ENCODE results near the gene PC.

The PC gene

GRCh38 chr11:66856496-66857233 is 101.5 kb downstream of the PC start, which contains the start of gene LRFN4:
Gene LRFN4, plus strand, starts transcription at chr11:66857064. Its CDS starts 681 bp downstream, at chr11:66857745.
- TF ChIP-seq ARNTL (CRISPR knock-in tag; IDR thresholded peaks at IDR 0.05; ENCODE audit: borderline replicate concordance, low read depth) (peak; percentile 78; the same call in 1 of the 2 replicates), ESRRG (CRISPR knock-in tag; IDR thresholded peaks at IDR 0.05) (no peak)
- ATAC-seq: peak; percentile 57

DNA sequence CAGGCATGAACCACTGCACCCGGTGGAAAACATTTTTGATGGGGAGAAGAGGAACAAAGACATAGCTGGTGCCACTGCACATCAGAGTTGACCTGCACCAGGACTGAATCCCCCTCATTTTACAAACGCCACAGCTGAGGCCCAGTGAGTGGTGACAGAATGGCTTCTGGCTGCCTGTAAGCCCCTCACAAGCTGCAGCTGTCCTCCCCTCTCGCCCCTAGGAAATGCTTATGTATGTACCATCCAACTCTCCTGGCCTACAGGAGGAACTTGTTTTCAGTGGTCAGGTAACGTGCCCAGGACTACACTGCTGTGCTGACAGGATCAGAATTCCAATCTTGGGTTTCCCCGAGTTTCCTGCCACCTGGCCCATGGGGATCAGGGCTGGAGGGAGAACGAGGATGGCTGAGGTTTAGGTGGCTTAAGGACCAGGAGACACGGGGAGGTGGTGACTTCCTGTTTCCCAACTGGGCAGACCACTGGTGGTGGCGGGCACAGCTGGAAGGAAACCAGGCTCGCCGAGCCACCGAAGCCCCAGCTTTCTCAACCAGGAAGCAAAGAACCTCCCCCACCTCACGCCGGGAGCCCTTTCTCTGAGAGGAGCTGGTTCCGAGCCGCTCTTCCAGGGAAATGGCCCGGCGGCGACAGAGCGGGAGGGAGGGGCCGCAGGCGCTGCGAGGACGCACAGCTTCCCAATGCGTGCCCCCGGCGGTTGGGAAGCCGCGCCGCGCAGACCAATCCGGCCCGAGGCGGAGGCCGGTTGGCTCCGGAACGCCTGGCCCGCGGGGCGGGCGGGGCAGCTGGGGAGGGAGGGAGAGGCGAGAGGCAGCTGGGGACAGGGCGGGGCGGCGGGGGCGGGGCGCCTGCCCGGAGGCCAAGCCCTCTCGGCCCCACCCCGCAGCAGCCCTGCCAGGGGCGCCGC is 102.3 kb downstream of the PC start:
- ATAC-seq: peak; percentile 92
- no peak for TF ChIP-seq POU6F1 (CRISPR knock-in tag; IDR thresholded peaks at IDR 0.05; ENCODE audit: borderline replicate concordance, low read depth)
- no peak for TF ChIP-seq ARNTL (CRISPR knock-in tag; IDR thresholded peaks at IDR 0.05; ENCODE audit: borderline replicate concordance, low read depth)
- no peak for TF ChIP-seq TCF4 (CRISPR knock-in tag; IDR thresholded peaks at IDR 0.05; ENCODE audit: borderline replicate concordance)
- TF ChIP-seq ESRRG (CRISPR knock-in tag; IDR thresholded peaks at IDR 0.05): no peak
- TF ChIP-seq PATZ1 (CRISPR knock-in tag; IDR thresholded peaks at IDR 0.05; ENCODE audit: borderline replicate concordance): no peak

GRCh38 chr11:66854729-66855211 is 103.4 kb downstream of the PC start:
- no peak for TF ChIP-seq PPARA (CRISPR knock-in tag; IDR thresholded peaks at IDR 0.05; ENCODE audit: borderline replicate concordance)
- TF ChIP-seq ZNF565 (CRISPR knock-in tag; conservative IDR thresholded peaks at IDR 0.05; ENCODE audit: low read depth): no peak
- no peak for TF ChIP-seq PATZ1 (CRISPR knock-in tag; IDR thresholded peaks at IDR 0.05; ENCODE audit: borderline replicate concordance)
- TF ChIP-seq ZNF8 (CRISPR knock-in tag; IDR thresholded peaks at IDR 0.05): no peak
- TF ChIP-seq, protein P1, sequence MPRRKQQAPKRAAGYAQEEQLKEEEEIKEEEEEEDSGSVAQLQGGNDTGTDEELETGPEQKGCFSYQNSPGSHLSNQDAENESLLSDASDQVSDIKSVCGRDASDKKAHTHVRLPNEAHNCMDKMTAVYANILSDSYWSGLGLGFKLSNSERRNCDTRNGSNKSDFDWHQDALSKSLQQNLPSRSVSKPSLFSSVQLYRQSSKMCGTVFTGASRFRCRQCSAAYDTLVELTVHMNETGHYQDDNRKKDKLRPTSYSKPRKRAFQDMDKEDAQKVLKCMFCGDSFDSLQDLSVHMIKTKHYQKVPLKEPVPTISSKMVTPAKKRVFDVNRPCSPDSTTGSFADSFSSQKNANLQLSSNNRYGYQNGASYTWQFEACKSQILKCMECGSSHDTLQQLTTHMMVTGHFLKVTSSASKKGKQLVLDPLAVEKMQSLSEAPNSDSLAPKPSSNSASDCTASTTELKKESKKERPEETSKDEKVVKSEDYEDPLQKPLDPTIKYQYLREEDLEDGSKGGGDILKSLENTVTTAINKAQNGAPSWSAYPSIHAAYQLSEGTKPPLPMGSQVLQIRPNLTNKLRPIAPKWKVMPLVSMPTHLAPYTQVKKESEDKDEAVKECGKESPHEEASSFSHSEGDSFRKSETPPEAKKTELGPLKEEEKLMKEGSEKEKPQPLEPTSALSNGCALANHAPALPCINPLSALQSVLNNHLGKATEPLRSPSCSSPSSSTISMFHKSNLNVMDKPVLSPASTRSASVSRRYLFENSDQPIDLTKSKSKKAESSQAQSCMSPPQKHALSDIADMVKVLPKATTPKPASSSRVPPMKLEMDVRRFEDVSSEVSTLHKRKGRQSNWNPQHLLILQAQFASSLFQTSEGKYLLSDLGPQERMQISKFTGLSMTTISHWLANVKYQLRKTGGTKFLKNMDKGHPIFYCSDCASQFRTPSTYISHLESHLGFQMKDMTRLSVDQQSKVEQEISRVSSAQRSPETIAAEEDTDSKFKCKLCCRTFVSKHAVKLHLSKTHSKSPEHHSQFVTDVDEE (CRISPR knock-in tag; IDR thresholded peaks at IDR 0.05): no peak
- no peak for TF ChIP-seq POU6F1 (CRISPR knock-in tag; IDR thresholded peaks at IDR 0.05; ENCODE audit: borderline replicate concordance, low read depth)
- no peak for TF ChIP-seq ISL1 (CRISPR knock-in tag; IDR thresholded peaks at IDR 0.05)
- TF ChIP-seq ESRRG (CRISPR knock-in tag; IDR thresholded peaks at IDR 0.05): no peak
- no peak for TF ChIP-seq OSR1 (CRISPR knock-in tag; IDR thresholded peaks at IDR 0.05)
- TF ChIP-seq ZFP30 (CRISPR knock-in tag; IDR thresholded peaks at IDR 0.05): no peak
- TF ChIP-seq GLIS3 (CRISPR knock-in tag; IDR thresholded peaks at IDR 0.05): no peak
- no peak for TF ChIP-seq BACH2 (CRISPR knock-in tag; IDR thresholded peaks at IDR 0.05; ENCODE audit: borderline replicate concordance)
- no peak for TF ChIP-seq CSRNP3 (CRISPR knock-in tag; IDR thresholded peaks at IDR 0.05)
- TF ChIP-seq TCF4 (CRISPR knock-in tag; IDR thresholded peaks at IDR 0.05; ENCODE audit: borderline replicate concordance): no peak
- no peak for TF ChIP-seq ZNF70 (CRISPR knock-in tag; IDR thresholded peaks at IDR 0.05)
- no peak for TF ChIP-seq RARB (CRISPR knock-in tag; IDR thresholded peaks at IDR 0.05)
- ATAC-seq: no peak
